Left ventricle myocardium inferior (tissue), 1 donor: ENCODE measurements around the gene IDS. TPM values are rescaled to one million over a fixed set of nuclear protein-coding genes. Genes with fewer than 3 reads are reported as not detected.
A peak's percentile ranks its signal among the peaks of the same experiment; 100 is the strongest.
"Not testable (repeated sequence)": the region's sequence is repeated elsewhere in the genome, so short reads cannot be mapped to it uniquely, and the experiment has no call there.

Experiments used
- DNase-seq: peaks from one replicate; pipeline ENCODE4 v3.0.0-alpha.2; 2020
- H3K27ac ChIP-seq: fragments of 200-600 bp; replicated peaks from 2 replicates; pipeline ENCODE4 v1.8.0; 2021
- H3K27me3 ChIP-seq: fragments of 200-600 bp; 2 replicates; pipeline ENCODE4 v1.8.0; 2021; ENCODE audit warnings: low read depth
- H3K36me3 ChIP-seq: fragments of 200-600 bp; 2 replicates; pipeline ENCODE4 v1.8.0; 2021
- H3K4me1 ChIP-seq: fragments of 200-600 bp; 2 replicates; pipeline ENCODE4 v1.8.0; 2021
- H3K4me3 ChIP-seq: fragments of 200-600 bp; 2 replicates; pipeline ENCODE4 v1.8.0; 2021; ENCODE audit warnings: mild to moderate bottlenecking, moderate library complexity
- H3K9me3 ChIP-seq: fragments of 200-600 bp; replicated peaks from 2 replicates; pipeline ENCODE4 v1.8.0; 2021
- intact Hi-C: fragments of 100-400 bp; cut with micrococcal nuclease; formaldehyde crosslinking; loops from one replicate; pipeline ENCODE4 v1.11.0; 2022
- total RNA-seq: library from RNA; stranded (reverse); fragmentation: NEBNext Ultra II Directional; extraction: Animal tissue kit (Norgen Biotek cat#: 25700); gene quantifications from one replicate; pipeline ENCODE4 v1.2.1, GENCODE V29; 2021
- TF ChIP-seq, protein P1 (sequence below): fragments of 200-600 bp; IDR thresholded peaks from 2 replicates; pipeline ENCODE4 v1.8.0; 2021; ENCODE audit warnings: antibody characterized with exemption, mild to moderate bottlenecking, borderline replicate concordance
- donor health status: DM: no; HTN: yes; CAD: no; lungs with severe emphysema.

The IDS gene
- total RNA-seq, 1 donor from 2014 or later = 86.3 TPM

DNA sequence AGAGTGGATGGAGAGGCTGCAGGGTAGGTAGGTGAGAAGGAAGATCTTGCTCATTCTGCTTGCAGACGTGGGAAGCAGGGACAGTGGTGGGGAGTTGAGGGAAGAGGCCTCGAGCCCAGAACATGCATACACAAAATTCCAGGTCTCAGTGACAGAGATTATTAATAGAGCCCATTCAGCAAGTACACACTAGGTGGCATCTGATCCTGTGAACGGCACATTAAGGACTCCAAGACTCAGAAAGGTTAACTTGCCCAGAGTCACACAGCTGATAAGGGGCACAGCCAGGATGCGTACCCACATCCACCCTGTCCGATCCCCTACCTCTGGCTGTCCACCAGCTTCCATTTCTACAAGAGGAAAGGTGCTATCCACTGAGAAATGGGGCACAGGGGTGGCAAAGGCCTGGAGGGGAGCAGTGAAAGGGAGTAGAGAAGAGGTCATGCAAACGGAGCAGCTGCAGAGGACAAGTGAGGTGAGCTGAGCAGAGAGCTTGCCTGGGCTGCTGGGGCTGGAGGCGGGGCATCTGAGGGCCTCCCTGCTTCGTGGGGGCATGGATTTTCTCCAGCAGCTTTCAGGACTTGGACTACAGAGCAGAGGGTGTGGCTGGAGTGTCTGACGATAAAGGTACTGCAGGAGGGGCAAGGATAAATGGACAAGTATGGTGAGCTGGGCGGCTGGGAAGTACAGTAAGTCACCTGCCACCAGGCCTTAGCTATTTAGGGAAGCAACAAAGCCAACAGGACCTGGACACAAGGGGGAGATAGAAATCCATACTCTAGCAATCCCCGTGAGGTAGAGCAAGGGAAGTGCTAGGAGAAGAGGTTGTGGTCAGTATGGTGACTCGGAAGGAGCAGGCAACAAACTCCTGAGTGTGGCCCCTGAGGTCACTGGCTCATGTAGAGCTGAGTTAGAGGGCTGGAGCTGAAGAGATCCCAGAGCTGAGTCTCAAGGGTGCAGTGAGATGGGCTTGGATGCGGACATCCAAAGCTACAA, 11.2 kb downstream of the IDS start:
- no peak overlapping the region for H3K4me3 ChIP-seq
- H3K4me1 ChIP-seq = peaks cover 44% of the 10 kb centered on the region
- H3K9me3 ChIP-seq = no peaks in the 10 kb centered on the region
- peak; percentile 37 for DNase-seq
- intact Hi-C loops = no loop called here
- no peaks in the 10 kb centered on the region for H3K27me3 ChIP-seq
- H3K36me3 ChIP-seq = peaks cover 50% of the 10 kb centered on the region
- H3K27ac ChIP-seq = peak overlapping the region; percentile 86
- TF ChIP-seq, protein P1, sequence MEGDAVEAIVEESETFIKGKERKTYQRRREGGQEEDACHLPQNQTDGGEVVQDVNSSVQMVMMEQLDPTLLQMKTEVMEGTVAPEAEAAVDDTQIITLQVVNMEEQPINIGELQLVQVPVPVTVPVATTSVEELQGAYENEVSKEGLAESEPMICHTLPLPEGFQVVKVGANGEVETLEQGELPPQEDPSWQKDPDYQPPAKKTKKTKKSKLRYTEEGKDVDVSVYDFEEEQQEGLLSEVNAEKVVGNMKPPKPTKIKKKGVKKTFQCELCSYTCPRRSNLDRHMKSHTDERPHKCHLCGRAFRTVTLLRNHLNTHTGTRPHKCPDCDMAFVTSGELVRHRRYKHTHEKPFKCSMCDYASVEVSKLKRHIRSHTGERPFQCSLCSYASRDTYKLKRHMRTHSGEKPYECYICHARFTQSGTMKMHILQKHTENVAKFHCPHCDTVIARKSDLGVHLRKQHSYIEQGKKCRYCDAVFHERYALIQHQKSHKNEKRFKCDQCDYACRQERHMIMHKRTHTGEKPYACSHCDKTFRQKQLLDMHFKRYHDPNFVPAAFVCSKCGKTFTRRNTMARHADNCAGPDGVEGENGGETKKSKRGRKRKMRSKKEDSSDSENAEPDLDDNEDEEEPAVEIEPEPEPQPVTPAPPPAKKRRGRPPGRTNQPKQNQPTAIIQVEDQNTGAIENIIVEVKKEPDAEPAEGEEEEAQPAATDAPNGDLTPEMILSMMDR = no peak

DNA sequence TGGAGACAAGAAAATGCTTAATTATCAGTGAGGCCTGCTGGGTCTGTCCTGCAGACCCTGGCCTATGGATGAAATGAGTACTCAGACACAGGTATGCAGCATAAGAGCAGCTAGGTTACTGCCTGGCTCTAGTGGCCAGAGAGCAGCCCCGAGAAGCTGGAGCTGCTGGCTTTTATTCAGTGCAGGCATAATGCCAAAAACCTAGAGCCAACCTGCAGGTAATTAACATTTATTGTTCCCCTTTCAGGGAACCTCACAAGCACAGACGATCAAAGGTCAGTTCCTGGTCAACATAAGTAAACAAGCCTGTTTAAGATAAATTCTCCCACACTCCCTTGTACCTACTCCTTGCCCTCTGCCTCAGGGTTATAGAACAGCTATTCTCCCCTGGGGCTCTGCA, 13.3 kb downstream of the IDS start:
- Histone ChIP-seq H3K27ac (peak overlapping the region; percentile 86), H3K36me3 (peaks cover 37% of the 10 kb centered on the region), H3K4me1 (peaks cover 46% of the 10 kb centered on the region), H3K27me3 (no peaks in the 10 kb centered on the region), H3K4me3 (no peak overlapping the region), H3K9me3 (no peaks in the 10 kb centered on the region)
- TF ChIP-seq, protein P1 = no peak
- intact Hi-C loops = no loop called here
- no peak for DNase-seq

DNA sequence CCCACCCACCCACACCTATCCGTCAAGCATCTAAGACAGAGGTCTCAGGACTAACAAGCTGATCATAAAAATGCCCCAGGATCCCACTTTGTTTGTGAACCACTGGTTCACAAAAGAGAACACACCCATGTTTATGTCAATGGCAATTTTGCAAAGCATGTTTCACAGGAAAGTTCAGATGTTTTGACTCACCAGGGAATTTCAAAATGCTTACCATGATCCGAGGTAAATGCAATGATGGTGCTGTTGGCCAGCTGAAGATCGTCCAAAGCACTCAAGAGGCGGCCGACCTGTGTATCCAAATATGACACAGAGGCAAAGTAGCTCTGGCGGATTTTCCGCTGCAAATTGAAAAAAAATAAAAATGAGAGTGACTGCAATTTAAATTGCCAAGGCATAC, 15.0 kb downstream of the IDS start:
- intact Hi-C loops = no loop called here
- H3K9me3 ChIP-seq = no peaks in the 10 kb centered on the region
- peak overlapping the region; percentile 86 for H3K27ac ChIP-seq
- H3K27me3 ChIP-seq = no peaks in the 10 kb centered on the region
- peaks cover 37% of the 10 kb centered on the region for H3K36me3 ChIP-seq
- H3K4me1 ChIP-seq = peaks cover 46% of the 10 kb centered on the region
- no peak overlapping the region for H3K4me3 ChIP-seq
- no peak for DNase-seq
- TF ChIP-seq, protein P1 = no peak

DNA sequence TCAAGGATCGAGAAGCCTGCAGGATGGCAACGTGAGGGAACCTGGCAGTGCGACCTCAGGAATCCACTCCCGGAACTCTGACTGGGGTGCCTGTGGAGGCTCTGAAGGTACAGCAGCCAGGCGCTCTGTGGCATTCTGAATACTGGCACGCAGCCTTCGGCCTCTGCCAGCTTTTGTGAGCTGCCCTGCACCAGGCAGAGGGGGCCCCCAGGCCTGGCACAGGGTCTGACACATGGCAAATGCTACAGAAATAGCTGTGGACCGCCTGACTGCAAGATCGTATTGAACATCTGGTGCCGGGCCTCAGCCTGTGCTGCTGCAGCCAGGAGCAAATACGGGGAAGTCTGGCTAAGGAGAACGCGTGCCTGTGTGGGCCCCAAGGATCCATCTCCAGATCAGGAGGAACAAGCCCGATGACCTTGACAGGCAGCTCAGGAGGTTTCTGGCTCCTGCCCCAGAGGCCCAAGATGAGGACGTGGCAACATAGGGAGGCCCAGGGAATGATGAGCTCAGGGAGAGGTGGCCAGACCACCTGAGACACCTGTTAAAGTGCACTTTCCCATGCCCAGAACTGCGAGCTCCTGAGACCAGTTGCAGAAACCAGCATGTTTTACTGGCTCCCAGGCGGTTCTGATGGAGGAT, 16.6 kb downstream of the IDS start:
- H3K9me3 ChIP-seq, intact Hi-C loops, H3K27me3 ChIP-seq, DNase-seq, H3K4me3 ChIP-seq: not testable (repeated sequence)
- peak overlapping the region; percentile 86 for H3K27ac ChIP-seq
- peaks cover 42% of the 10 kb centered on the region for H3K36me3 ChIP-seq
- H3K4me1 ChIP-seq = peaks cover 41% of the 10 kb centered on the region

DNA sequence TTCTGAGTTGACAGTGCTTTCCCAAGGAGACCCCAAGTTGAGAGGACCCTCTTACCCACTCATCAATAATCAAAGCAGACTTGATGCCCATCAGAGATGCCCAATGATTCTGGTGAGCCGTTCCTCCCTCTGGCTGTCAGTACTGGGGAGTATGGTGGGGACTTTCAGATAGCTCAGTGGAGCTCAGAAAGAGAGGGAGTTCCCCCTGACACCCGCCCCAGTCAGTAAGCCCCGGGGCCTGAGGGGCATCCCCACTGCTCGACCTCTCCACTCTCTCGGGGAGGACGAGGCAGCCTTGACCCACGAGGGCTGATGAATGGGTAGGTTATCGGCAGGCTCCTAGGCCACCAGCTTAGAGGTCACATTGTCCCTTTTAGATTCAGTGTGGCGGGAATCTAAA, 17.1 kb downstream of the IDS start:
- DNase-seq, H3K27me3 ChIP-seq, H3K4me3 ChIP-seq, H3K9me3 ChIP-seq, intact Hi-C loops: not testable (repeated sequence)
- Histone ChIP-seq H3K4me1 (peaks cover 36% of the 10 kb centered on the region), H3K27ac (peak overlapping the region; percentile 42), H3K36me3 (peaks cover 45% of the 10 kb centered on the region)

DNA sequence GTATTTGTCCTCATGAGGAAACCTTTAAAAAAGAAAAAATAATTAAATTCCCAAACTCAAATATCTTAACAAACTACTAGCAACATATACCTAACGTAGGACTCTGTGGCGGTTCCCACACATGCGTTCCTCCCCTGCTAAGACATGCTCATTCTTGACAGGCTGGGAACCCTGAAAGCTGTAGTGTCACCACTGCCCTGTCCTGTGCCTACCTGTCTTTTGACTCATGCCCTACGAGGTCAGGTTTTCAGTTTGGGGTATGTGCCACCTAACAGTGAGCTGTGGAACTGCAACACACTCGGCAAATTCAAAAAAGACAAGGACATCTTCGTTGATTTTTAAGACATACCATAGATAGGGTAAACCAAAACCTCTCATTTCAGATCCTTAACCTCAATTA, 17.8 kb downstream of the IDS start:
- Histone ChIP-seq H3K36me3 (peaks cover 52% of the 10 kb centered on the region), H3K9me3 (no peaks in the 10 kb centered on the region), H3K27me3 (no peaks in the 10 kb centered on the region), H3K4me1 (peaks cover 29% of the 10 kb centered on the region), H3K4me3 (no peak overlapping the region), H3K27ac (no peak overlapping the region)
- no peak for DNase-seq
- TF ChIP-seq, protein P1 = peak; percentile 24
- intact Hi-C loops = no loop called here
